ENCODE measurements around the gene ACADS. TPM values are rescaled to one million over a fixed set of nuclear protein-coding genes. Genes with fewer than 3 reads are reported as not detected.

Gene ACADS
- total RNA-seq, 1 donor from 2014 or later = 0.88 TPM

- peaks cover 5% of the 10 kb centered on the region for H3K27me3 Mint-ChIP-seq (ENCODE audit: insufficient read depth, low read depth)
- H3K27me3 ChIP-seq = peaks cover 11% of the 10 kb centered on the region
- peaks cover 4% of the 10 kb centered on the region for H3K4me1 ChIP-seq
- no peak overlapping the region for H3K4me2 ChIP-seq
- no peak overlapping the region for H3K27ac Mint-ChIP-seq
- no peaks in the 10 kb centered on the region for H3K79me2 ChIP-seq (ENCODE audit: low read depth)
- TF ChIP-seq EZH2 (IDR thresholded peaks at IDR 0.05) (no peak), EZH2phosphoT487 (IDR thresholded peaks at IDR 0.05) (no peak), CTCF (IDR thresholded peaks at IDR 0.05) (no peak)
- H2AFZ ChIP-seq (replicated peaks) = no peak overlapping the region
- H3K36me3 Mint-ChIP-seq = peaks cover 29% of the 10 kb centered on the region
- H3K4me3 ChIP-seq = no peak overlapping the region
- peaks cover 18% of the 10 kb centered on the region for H3K4me1 Mint-ChIP-seq
- H3F3A ChIP-seq (ENCODE audit: low read depth) = peaks cover 23% of the 10 kb centered on the region
- H3K9me3 ChIP-seq (ENCODE audit: low read depth) = no peaks in the 10 kb centered on the region
- H3K9ac ChIP-seq = no peak overlapping the region
- no peak overlapping the region for H3K4me3 Mint-ChIP-seq
- peaks cover 6% of the 10 kb centered on the region for H3K36me3 ChIP-seq
- H3K9me3 Mint-ChIP-seq = no peaks in the 10 kb centered on the region
- DNase-seq (ENCODE audit: low spot score) = no peak
- H3K27ac ChIP-seq = no peak overlapping the region
- H4K20me1 ChIP-seq (ENCODE audit: low read depth) = peaks cover 49% of the 10 kb centered on the region
Observed at GRCh38 chr12:120721866-120722265, 3.8 kb upstream of the ACADS start.

GRCh38 chr12:120722784-120723183, 2.8 kb upstream of the ACADS start:
- H3K27ac Mint-ChIP-seq = no peak overlapping the region
- no peak overlapping the region for H2AFZ ChIP-seq (replicated peaks)
- no peak overlapping the region for H3K4me3 ChIP-seq
- H3K4me1 ChIP-seq = peaks cover 4% of the 10 kb centered on the region
- peaks cover 18% of the 10 kb centered on the region for H3K4me1 Mint-ChIP-seq
- no peak overlapping the region for H3K4me2 ChIP-seq
- H3F3A ChIP-seq (ENCODE audit: low read depth) = peaks cover 23% of the 10 kb centered on the region
- H4K20me1 ChIP-seq (ENCODE audit: low read depth) = peaks cover 42% of the 10 kb centered on the region
- TF ChIP-seq CTCF (IDR thresholded peaks at IDR 0.05) (no peak), EZH2phosphoT487 (IDR thresholded peaks at IDR 0.05) (no peak), EZH2 (IDR thresholded peaks at IDR 0.05) (no peak)
- no peak overlapping the region for H3K9ac ChIP-seq
- H3K36me3 Mint-ChIP-seq = peaks cover 29% of the 10 kb centered on the region
- H3K27me3 ChIP-seq = peaks cover 15% of the 10 kb centered on the region
- H3K27me3 Mint-ChIP-seq (ENCODE audit: insufficient read depth, low read depth) = peaks cover 5% of the 10 kb centered on the region
- no peaks in the 10 kb centered on the region for H3K79me2 ChIP-seq (ENCODE audit: low read depth)
- no peak overlapping the region for H3K4me3 Mint-ChIP-seq
- peaks cover 4% of the 10 kb centered on the region for H3K36me3 ChIP-seq
- no peak overlapping the region for H3K27ac ChIP-seq
- no peaks in the 10 kb centered on the region for H3K9me3 Mint-ChIP-seq
- no peaks in the 10 kb centered on the region for H3K9me3 ChIP-seq (ENCODE audit: low read depth)
- no peak for DNase-seq (ENCODE audit: low spot score)

- no peaks in the 10 kb centered on the region for H3K9me3 Mint-ChIP-seq
- Histone ChIP-seq H3K9ac (no peak overlapping the region), H3K9me3 (ENCODE audit: low read depth) (no peaks in the 10 kb centered on the region), H3K27ac (no peak overlapping the region), H3K27me3 (peaks cover 15% of the 10 kb centered on the region), H3K79me2 (ENCODE audit: low read depth) (no peaks in the 10 kb centered on the region), H4K20me1 (ENCODE audit: low read depth) (peaks cover 25% of the 10 kb centered on the region), H3K36me3 (no peaks in the 10 kb centered on the region), H3K4me3 (peak overlapping the region; percentile 65), H3K4me2 (peak overlapping the region; percentile 82), H3K4me1 (peaks cover 4% of the 10 kb centered on the region), H3F3A (ENCODE audit: low read depth) (peaks cover 23% of the 10 kb centered on the region), H2AFZ (replicated peaks) (no peak overlapping the region)
- H3K4me1 Mint-ChIP-seq = peaks cover 18% of the 10 kb centered on the region
- DNase-seq (ENCODE audit: low spot score) = no peak
- peaks cover 2% of the 10 kb centered on the region for H3K27me3 Mint-ChIP-seq (ENCODE audit: insufficient read depth, low read depth)
- TF ChIP-seq EZH2 (IDR thresholded peaks at IDR 0.05) (no peak), CTCF (IDR thresholded peaks at IDR 0.05) (no peak), EZH2phosphoT487 (IDR thresholded peaks at IDR 0.05) (no peak)
- H3K4me3 Mint-ChIP-seq = peak overlapping the region; percentile 86
- H3K27ac Mint-ChIP-seq = no peak overlapping the region
- H3K36me3 Mint-ChIP-seq = peaks cover 21% of the 10 kb centered on the region
Observed at GRCh38 chr12:120724720-120725119, 906 bp upstream of the ACADS start.

Measured in neural progenitor cell (in vitro differentiated cells).